ENCODE results near the gene KIAA0319L. TPM values are rescaled to one million over a fixed set of nuclear protein-coding genes. Genes with fewer than 3 reads are reported as not detected.

The KIAA0319L gene
- total RNA-seq, 1 experiment from 2014 or later: 46.4 TPM

DNA sequence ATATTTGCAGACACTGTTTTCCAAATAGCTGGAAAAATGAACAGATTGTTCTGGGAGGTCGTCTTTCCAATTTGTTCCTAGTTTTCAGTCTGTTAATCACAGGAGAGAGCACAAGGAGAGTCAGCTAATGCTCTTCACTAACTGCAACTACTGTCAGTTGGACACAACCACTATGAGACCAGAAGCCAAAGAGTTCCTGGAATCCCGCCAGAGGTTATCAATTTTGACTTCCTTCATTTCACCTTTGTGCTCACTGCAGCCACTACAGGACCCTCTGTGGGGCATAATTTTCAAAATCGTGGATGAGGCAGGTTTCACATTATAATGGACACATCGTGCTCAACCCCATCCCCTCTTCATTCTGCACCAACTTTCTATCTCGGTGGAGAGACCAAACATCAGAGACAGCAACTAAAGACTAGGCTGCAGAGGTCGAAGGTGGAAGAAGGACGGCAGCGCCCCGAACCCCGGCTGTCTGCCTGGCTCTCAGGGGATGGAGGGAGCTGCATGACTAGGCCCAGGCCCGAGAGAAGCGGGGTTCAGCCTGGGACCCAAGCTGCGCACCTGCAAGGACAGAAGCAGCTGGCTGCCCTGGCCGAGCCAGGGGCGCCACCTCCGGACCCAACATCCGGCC lies 602 bp downstream of the KIAA0319L start:
- Histone ChIP-seq H2BK20ac (ENCODE audit: low read depth, low read length, poor library complexity, severe bottlenecking) (no peak overlapping the region), H3K56ac (ENCODE audit: insufficient read length, low read depth, low read length) (no peak overlapping the region), H2AK5ac (ENCODE audit: insufficient read length, low read length) (no peak overlapping the region), H3K4me1 (ENCODE audit: insufficient read depth, low read length) (peaks cover 6% of the 10 kb centered on the region; the same call in 1 of the 2 replicates), H3K79me2 (ENCODE audit: insufficient read depth, low read length) (peaks cover 8% of the 10 kb centered on the region; the same call in 1 of the 2 replicates), H4K20me1 (ENCODE audit: control insufficient read depth, insufficient read depth, insufficient read length) (no peaks in the 10 kb centered on the region), H2BK12ac (ENCODE audit: insufficient read length, low read depth, low read length) (no peak overlapping the region), H4K5ac (ENCODE audit: insufficient read length, low read depth, low read length) (no peak overlapping the region), H3K27me3 (ENCODE audit: insufficient read depth, low read length) (no peaks in the 10 kb centered on the region), H3K4ac (ENCODE audit: low read depth, low read length) (no peak overlapping the region), H3K27ac (ENCODE audit: insufficient read length, low read depth, low read length) (no peak overlapping the region), H4K91ac (ENCODE audit: insufficient read length, low read depth, low read length) (no peak overlapping the region), H2BK120ac (ENCODE audit: low read depth, low read length, poor library complexity, severe bottlenecking) (no peak overlapping the region), H3K4me2 (ENCODE audit: insufficient read depth, insufficient read length, low read length) (peak overlapping the region; percentile 98), H2BK5ac (ENCODE audit: insufficient read length, low read length) (no peak overlapping the region), H3K14ac (ENCODE audit: insufficient read depth, low read length) (peak overlapping the region; percentile 48; the same call in 1 of the 2 replicates), H3K18ac (ENCODE audit: insufficient read length, low read depth, low read length) (peak overlapping the region; percentile 7), H3K9ac (ENCODE audit: extremely low read depth, insufficient read length, low read length) (peak overlapping the region; percentile 77), H3K23me2 (ENCODE audit: insufficient read length, low read depth, low read length, poor library complexity, severe bottlenecking) (peaks cover 21% of the 10 kb centered on the region), H3K23ac (ENCODE audit: insufficient read length, low read depth, low read length) (no peak overlapping the region), H3T11ph (ENCODE audit: low read length) (no peak overlapping the region), H2BK15ac (ENCODE audit: low read depth, low read length) (no peak overlapping the region), H3K79me1 (ENCODE audit: insufficient read depth, low read depth, low read length, poor library complexity, severe bottlenecking) (no peaks in the 10 kb centered on the region), H4K8ac (replicated peaks; ENCODE audit: insufficient read length, low read depth, low read length) (no peak overlapping the region), H3K9me3 (ENCODE audit: control insufficient read depth, low read depth, low read length) (no peaks in the 10 kb centered on the region), H2AFZ (ENCODE audit: low read length) (no peak overlapping the region)
- peaks cover 45 to 58% of the 10 kb centered on the region in 2 experiments for H3K4me1 Mint-ChIP-seq
- peaks cover 24 to 43% (median 32%) of the 10 kb centered on the region in 3 experiments; a peak in 6 of 7 replicates for H3K36me3 Mint-ChIP-seq (ENCODE audit: insufficient read depth in 1 of 3, low read depth in 3 of 3)
- TF ChIP-seq CTCF (conservative IDR thresholded peaks at IDR 0.05): no peak
- DNase-seq: no peak
- peak overlapping the region; percentile 91 to 98 for H3K4me3 Mint-ChIP-seq
- H3K9me3 Mint-ChIP-seq: peaks cover 0 to 4% of the 10 kb centered on the region in 2 experiments; a peak in 2 of 5 replicates
- no peaks in the 10 kb centered on the region for H3K27me3 Mint-ChIP-seq (ENCODE audit: low read depth)
- WGBS (ENCODE audit: extremely low coverage, insufficient read length, low lambda C conversion rate): no CpG with 5 or more reads among the region's 17 CpGs
- peak overlapping the region; percentile 92 to 98 (median 97); a peak in 6 of 7 replicates for H3K27ac Mint-ChIP-seq

Data from H9 (cell line).